ENCODE results near the gene XAB2. TPM values are rescaled to one million over a fixed set of nuclear protein-coding genes. Genes with fewer than 3 reads are reported as not detected.

XAB2 gene
- total RNA-seq, 4 donors from 2014 or later = 53.7 to 77.2 (median 55.4) TPM

DNA sequence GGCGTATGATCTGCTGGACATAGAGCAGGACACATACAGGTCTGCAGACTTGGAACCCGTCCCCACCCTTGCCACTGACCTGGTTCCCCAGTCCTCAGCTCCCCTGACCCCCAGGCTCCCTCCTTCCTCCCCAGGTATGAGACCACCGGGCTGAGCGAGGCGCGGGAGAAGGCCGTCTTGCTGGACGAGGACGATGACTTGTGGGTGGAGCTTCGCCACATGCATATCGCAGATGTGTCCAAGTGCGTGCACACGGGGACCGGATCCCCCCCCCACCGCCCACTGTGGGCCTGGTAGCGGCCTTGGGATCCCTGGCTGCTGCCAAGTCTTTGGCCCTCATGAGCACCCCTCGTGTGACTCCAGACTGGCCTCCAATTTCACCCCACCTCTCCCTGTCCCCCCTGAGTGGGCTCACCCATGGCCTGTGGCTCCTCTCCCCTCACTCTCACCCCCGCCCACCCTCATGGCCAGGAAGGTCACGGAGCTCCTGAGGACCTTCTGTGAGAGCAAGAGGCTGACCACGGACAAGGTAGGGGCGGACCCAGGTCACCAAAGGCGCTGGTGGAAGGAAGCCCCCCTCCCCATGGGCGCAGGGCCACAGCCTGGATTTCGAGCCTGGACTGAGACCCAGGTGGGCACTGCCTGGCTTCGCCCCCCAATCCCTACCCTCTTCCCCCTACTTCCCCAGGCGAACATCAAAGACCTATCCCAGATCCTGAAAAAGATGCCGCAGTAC lies 13.1 kb upstream of the XAB2 start:
- Histone ChIP-seq H3K4me1 (no peaks in the 10 kb centered on the region), H3K4me3 (replicated peaks in 1 of 3) (no peak overlapping the region), H3K27ac (no peak overlapping the region), H3K9me3 (no peaks in the 10 kb centered on the region), H3K36me3 (no peaks in the 10 kb centered on the region), H3K27me3 (no peaks in the 10 kb centered on the region)
- TF ChIP-seq, protein P1, sequence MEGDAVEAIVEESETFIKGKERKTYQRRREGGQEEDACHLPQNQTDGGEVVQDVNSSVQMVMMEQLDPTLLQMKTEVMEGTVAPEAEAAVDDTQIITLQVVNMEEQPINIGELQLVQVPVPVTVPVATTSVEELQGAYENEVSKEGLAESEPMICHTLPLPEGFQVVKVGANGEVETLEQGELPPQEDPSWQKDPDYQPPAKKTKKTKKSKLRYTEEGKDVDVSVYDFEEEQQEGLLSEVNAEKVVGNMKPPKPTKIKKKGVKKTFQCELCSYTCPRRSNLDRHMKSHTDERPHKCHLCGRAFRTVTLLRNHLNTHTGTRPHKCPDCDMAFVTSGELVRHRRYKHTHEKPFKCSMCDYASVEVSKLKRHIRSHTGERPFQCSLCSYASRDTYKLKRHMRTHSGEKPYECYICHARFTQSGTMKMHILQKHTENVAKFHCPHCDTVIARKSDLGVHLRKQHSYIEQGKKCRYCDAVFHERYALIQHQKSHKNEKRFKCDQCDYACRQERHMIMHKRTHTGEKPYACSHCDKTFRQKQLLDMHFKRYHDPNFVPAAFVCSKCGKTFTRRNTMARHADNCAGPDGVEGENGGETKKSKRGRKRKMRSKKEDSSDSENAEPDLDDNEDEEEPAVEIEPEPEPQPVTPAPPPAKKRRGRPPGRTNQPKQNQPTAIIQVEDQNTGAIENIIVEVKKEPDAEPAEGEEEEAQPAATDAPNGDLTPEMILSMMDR (IDR thresholded peaks at IDR 0.05) = no peak
- TF ChIP-seq POLR2A (IDR thresholded peaks at IDR 0.05) = no peak
- 90 to 92% methylated on average over 16 to 26 of the region's 27 CpGs for WGBS, 2 donors
- DNase-seq = no peak
- intact Hi-C loops (cut with DNase I) = no loop called here

DNA sequence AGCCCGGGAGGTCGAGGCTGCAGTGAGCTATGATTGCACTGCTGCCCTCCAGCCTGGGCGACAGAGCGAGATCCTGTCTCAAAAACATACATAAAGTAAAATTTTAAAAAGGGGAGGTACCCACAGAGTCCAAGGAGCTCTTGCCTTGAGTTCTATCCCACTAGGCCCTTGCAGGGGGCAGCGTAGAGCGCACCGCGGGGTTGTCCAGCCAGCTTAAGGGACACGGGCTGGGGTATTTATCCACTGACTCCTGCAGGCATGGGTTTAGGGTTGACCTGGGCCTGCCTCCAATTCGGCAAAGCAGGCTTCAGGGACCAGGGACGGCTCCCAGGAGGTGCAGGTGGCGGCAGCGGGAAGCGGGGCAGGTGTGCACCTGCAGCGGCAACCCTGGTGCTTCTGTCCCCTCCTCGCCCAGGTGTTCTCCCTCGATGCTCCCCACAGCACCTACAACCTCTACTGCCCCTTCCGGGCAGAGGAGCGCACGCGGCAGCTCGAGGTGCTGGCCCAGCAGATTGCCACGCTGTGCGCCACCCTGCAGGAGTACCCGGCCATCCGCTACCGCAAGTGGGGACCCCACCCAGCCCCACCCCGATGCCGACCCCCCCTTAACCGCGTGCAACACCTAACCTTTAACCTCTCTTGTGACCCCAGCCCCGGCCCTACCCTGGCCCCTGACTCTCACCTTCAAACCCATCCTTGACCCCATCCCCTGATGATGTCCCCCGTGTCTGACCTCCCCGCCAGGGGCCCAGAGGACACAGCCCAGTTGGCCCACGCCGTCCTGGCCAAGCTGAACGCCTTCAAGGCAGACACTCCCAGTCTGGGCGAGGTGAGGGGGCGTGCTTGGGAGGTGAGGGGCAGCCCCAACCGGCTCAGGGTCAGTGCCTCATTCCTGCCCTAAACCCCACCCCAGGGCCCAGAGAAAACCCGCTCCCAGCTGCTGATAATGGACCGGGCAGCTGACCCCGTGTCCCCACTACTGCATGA lies 12.2 kb upstream of the XAB2 start:
- no peak for DNase-seq
- no peaks in the 10 kb centered on the region for H3K36me3 ChIP-seq
- H3K9me3 ChIP-seq = no peaks in the 10 kb centered on the region
- no peak overlapping the region for H3K27ac ChIP-seq
- intact Hi-C loops (cut with DNase I) = no loop called here
- peaks cover 2% of the 10 kb centered on the region in 2 donors for H3K4me1 ChIP-seq
- WGBS, 2 donors = 86 to 92% methylated on average over 29 to 34 of the region's 43 CpGs
- TF ChIP-seq POLR2A (IDR thresholded peaks at IDR 0.05) = no peak
- TF ChIP-seq, protein P1 (IDR thresholded peaks at IDR 0.05) = no peak
- no peaks in the 10 kb centered on the region for H3K27me3 ChIP-seq
- H3K4me3 ChIP-seq (replicated peaks in 1 of 3) = no peak overlapping the region

DNA sequence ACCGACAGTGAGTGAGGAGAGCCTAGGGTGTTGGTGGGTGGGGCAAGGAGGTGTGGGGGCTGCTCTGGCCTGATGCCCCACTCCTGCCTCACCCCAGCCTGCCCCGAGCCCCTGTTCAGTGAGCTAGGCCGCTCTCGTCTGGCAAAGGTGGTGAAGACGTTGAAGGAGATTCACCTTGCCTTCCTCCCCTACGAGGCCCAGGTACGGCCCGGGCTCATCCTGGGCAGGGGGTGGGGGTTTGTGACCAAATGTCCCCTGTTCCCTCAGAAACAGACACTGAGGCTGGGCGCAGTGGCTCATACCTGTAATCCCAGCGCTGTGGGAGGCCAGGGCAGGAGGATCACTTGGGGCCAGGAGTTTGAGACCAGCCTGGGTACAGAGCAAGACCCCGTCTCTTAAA lies 11.5 kb upstream of the XAB2 start:
- no peak overlapping the region for H3K4me3 ChIP-seq (replicated peaks in 1 of 3)
- TF ChIP-seq, protein P1 (IDR thresholded peaks at IDR 0.05) = no peak
- no peak for TF ChIP-seq POLR2A (IDR thresholded peaks at IDR 0.05)
- peaks cover 4 to 10% of the 10 kb centered on the region in 2 donors for H3K4me1 ChIP-seq
- H3K27ac ChIP-seq = no peak overlapping the region
- H3K9me3 ChIP-seq = no peaks in the 10 kb centered on the region
- intact Hi-C loops (cut with DNase I) = no loop called here
- DNase-seq = no peak
- no peaks in the 10 kb centered on the region for H3K36me3 ChIP-seq
- no peaks in the 10 kb centered on the region for H3K27me3 ChIP-seq
- WGBS, 2 donors = 88 to 89% methylated on average over 4 to 6 of the region's 11 CpGs

DNA sequence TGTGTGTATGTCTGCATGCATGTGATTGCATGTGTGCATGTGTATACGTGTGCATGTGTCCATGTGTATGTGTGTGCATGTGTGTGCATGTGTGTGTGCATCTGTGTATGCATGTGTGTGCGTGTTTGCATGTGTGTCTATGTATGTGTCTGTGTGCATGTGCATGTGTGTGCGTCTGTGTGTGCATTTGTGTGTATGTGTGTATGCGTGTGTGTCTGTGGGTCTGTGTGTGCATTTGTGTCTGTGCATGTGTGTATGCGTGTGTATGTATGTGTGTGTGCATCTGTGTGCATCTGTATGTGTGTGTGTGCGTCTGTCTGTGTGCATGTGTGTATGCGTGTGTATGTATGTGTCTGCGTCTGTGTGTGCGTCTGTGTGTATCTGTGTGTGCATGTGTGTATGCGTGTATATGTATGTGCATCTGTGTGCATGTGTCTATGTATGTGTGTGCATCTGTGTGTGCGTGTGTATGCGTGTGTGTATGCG lies 10.6 kb upstream of the XAB2 start:
- Histone ChIP-seq H3K4me1 (peaks cover 4 to 15% of the 10 kb centered on the region in 2 donors), H3K9me3 (no peaks in the 10 kb centered on the region), H3K27me3 (no peaks in the 10 kb centered on the region), H3K4me3 (replicated peaks in 1 of 3) (no peak overlapping the region), H3K36me3 (no peaks in the 10 kb centered on the region), H3K27ac (no peak overlapping the region)
- DNase-seq = no peak
- intact Hi-C loops (cut with DNase I) = loop anchor here (5.0 kb wide), 1 partner anchor 42 kb away; the partner anchor contains the start of gene TRAPPC5
- TF ChIP-seq, protein P1 (IDR thresholded peaks at IDR 0.05) = no peak
- TF ChIP-seq POLR2A (IDR thresholded peaks at IDR 0.05) = no peak
- WGBS, 2 donors = 94 to 95% methylated on average over 13 of the region's 13 CpGs

Measured in thyroid gland (tissue), 4 donors.